A673 (cell line): ENCODE data around the gene ASXL1. TPM values are rescaled to one million over a fixed set of nuclear protein-coding genes. Genes with fewer than 3 reads are reported as not detected.

Experiments used
- BruUV-seq: library from RNA; stranded (reverse); fragments of 400-500 nt; replicated peaks from 2 replicates; lab custom pipeline; 2021; lab: Mats Ljungman, UMichigan
- CTCF ChIA-PET: fragments of 300-600 bp; sonication (Branson Sonifier 250); formaldehyde crosslinking; loops from one replicate; lab custom pipeline; 2022; ENCODE audit warnings: antibody characterized with exemption; lab: Charles Lee
- POLR2A ChIA-PET: fragments of 300-600 bp; sonication (Branson Sonifier 250); formaldehyde crosslinking; loops from one replicate; lab custom pipeline; 2022; ENCODE audit warnings: antibody characterized with exemption; ENCODE audit not compliant: low non-redundant PET; lab: Charles Lee
- DNase-seq: peaks from one replicate; pipeline ENCODE4 v3.0.0-alpha.2; 2015; ENCODE audit warnings: low spot score
- H3K27ac ChIP-seq: fragments of 200-600 bp; sonication (generic); 2 replicates; pipeline ENCODE4 v1.5.1; 2016; ENCODE audit warnings: mixed run types, low read depth, mild to moderate bottlenecking, mixed read lengths, antibody characterized with exemption, low read length; ENCODE audit not compliant: poor library complexity, severe bottlenecking
- H3K27me3 ChIP-seq: fragments of 200-600 bp; sonication (generic); replicated peaks from 2 replicates; pipeline ENCODE4 v1.6.1; 2017; ENCODE audit warnings: mixed run types, low read depth, mild to moderate bottlenecking, mixed read lengths, antibody characterized with exemption, low read length; ENCODE audit not compliant: insufficient read depth, poor library complexity
- H3K36me3 ChIP-seq: fragments of 200-600 bp; sonication (generic); 2 replicates; pipeline ENCODE4 v1.6.1; 2016; ENCODE audit warnings: mixed run types, mild to moderate bottlenecking, mixed read lengths, antibody characterized with exemption, low read length; ENCODE audit not compliant: insufficient read depth, poor library complexity, severe bottlenecking
- H3K4me1 ChIP-seq: fragments of 200-600 bp; sonication (generic); 2 replicates; pipeline ENCODE4 v1.6.1; 2017; ENCODE audit warnings: mixed run types, mild to moderate bottlenecking, mixed read lengths, antibody characterized with exemption, low read length; ENCODE audit not compliant: insufficient read depth, poor library complexity, severe bottlenecking
- H3K4me3 ChIP-seq: fragments of 200-600 bp; sonication (generic); 2 replicates; pipeline ENCODE4 v1.5.1; 2016; ENCODE audit warnings: low read depth, mixed run types, mild to moderate bottlenecking, mixed read lengths, low read length; ENCODE audit not compliant: poor library complexity, severe bottlenecking
- H3K9me3 ChIP-seq: fragments of 200-600 bp; sonication (generic); 2 replicates; pipeline ENCODE4 v1.6.1; 2016; ENCODE audit warnings: mixed run types, low read depth, mild to moderate bottlenecking, mixed read lengths, antibody characterized with exemption, low read length; ENCODE audit not compliant: poor library complexity, severe bottlenecking
- CTCF ChIP-seq: fragments of 300-800, 200-600 bp; sonication (generic); conservative IDR thresholded peaks from 2 replicates; pipeline ENCODE4 v1.5.1; 2017; ENCODE audit warnings: low read depth, mild to moderate bottlenecking, antibody characterized with exemption, low read length, moderate library complexity, mixed read lengths
- EZH2 ChIP-seq: fragments of 200-600 bp; sonication (generic); IDR thresholded peaks from 2 replicates; pipeline ENCODE4 v1.6.1; 2017; ENCODE audit warnings: borderline replicate concordance, low read depth, mild to moderate bottlenecking, mixed read lengths, antibody characterized with exemption, low read length; ENCODE audit not compliant: poor library complexity, severe bottlenecking
- intact Hi-C: fragments of 100-400 bp; cut with micrococcal nuclease; formaldehyde crosslinking; loops from one replicate; pipeline ENCODE4 v1.10.0; 2022; ENCODE audit not compliant: unreplicated experiment
- total RNA-seq: library from RNA; stranded (reverse); gene quantifications from 2 replicates; pipeline ENCODE4 v1.2.3, GENCODE V29; 2021

The ASXL1 gene
- total RNA-seq, 1 experiment from 2014 or later = 101 TPM

DNA sequence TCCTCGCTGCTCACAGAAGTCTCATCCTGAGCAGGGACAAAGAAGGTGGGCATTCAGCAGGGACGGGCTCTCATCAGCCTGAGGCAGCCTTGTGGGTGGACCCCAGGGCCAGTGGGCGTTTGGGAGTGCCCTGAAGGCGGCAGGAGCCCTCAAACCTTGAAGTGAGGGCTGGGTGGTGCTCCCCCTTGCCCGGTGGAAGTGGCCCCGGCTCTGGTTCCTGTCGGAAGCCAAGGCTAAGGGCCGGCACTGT, 116.5 kb downstream of the ASXL1 start:
- ChIA-PET POLR2A (no interaction called here), CTCF (no interaction called here)
- TF ChIP-seq CTCF (no peak), EZH2 (no peak)
- no TSS peak for BruUV-seq
- H3K4me3 ChIP-seq = no peak overlapping the region
- intact Hi-C loops = no loop called here
- no peaks in the 10 kb centered on the region for H3K9me3 ChIP-seq
- H3K4me1 ChIP-seq = peaks cover 10% of the 10 kb centered on the region
- DNase-seq = no peak
- no peaks in the 10 kb centered on the region for H3K27me3 ChIP-seq
- no peaks in the 10 kb centered on the region for H3K36me3 ChIP-seq
- no peak overlapping the region for H3K27ac ChIP-seq

DNA sequence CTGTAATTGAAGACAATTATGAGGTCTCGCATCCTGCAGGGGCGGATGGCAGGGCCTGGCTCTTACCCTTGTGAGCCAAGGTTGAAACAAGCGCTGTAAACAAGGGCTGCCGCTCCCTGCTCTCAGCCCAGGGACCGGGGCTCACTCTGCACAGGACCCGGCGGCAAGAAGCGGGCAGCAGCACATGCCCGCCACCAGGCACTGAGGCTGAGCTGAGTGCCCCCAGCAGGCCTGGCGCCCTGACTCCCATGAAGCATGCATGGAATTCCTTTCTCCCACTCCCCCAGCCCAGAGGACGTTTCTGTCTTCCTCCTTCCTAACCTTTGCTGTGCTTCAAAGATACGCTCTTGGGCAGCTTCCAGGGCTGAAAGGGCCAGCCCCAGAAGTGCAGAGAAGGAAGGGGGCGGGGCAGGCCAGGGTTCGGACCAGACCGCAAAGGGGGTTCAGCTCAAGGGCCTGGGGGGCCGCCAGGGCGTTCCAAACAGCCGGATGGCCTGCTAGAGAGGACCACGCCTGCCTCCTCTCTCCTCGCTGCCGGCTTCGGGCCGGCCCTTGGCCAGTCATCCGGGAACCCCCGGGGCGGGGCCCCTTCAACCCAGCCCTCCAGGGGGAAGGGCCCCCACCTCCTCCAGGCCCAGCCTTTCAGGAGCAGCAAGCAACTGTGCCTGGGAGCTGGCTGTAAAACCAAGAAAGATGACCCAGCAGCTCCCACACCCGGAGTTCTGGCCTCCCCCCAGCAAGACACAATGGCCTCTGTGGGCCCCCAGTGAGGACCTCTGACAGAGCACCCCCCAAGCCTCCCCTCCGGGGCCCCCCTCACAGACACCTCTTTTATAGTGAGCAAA, 117.1 kb downstream of the ASXL1 start:
- BruUV-seq = no TSS peak
- H3K4me1 ChIP-seq = peaks cover 10% of the 10 kb centered on the region
- intact Hi-C loops = no loop called here
- ChIA-PET POLR2A (no interaction called here), CTCF (no interaction called here)
- no peak for TF ChIP-seq EZH2
- TF ChIP-seq CTCF = no peak
- H3K36me3 ChIP-seq = no peaks in the 10 kb centered on the region
- no peak overlapping the region for H3K27ac ChIP-seq
- no peaks in the 10 kb centered on the region for H3K27me3 ChIP-seq
- DNase-seq = no peak
- no peak overlapping the region for H3K4me3 ChIP-seq
- no peaks in the 10 kb centered on the region for H3K9me3 ChIP-seq

GRCh38 chr20:32476684-32477593, 118.8 kb downstream of the ASXL1 start:
- intact Hi-C loops = no loop called here
- CTCF ChIA-PET = no interaction called here
- Histone ChIP-seq H3K4me1 (peaks cover 10% of the 10 kb centered on the region), H3K27me3 (no peaks in the 10 kb centered on the region), H3K4me3 (no peak overlapping the region), H3K27ac (no peak overlapping the region), H3K36me3 (no peaks in the 10 kb centered on the region), H3K9me3 (no peaks in the 10 kb centered on the region)
- no peak for DNase-seq
- BruUV-seq = no TSS peak
- POLR2A ChIA-PET = no interaction called here
- TF ChIP-seq CTCF = no peak
- TF ChIP-seq EZH2 = no peak
